ENCODE results near the gene SLC7A6OS.

The SLC7A6OS gene

DNA sequence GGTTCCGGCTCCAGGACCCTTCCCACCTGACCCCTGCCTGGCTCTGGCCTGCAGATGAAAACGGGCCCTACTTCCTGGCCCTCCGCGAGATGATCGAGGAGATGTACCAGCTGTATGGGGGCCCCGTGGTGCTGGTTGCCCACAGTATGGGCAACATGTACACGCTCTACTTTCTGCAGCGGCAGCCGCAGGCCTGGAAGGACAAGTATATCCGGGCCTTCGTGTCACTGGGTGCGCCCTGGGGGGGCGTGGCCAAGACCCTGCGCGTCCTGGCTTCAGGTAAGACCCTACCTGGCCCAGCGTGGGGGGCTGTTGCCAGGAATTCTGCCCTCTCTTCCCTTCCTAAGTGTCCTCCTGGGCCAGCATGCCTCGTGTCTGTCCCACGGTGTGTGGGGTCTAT lies 55.0 kb downstream of the SLC7A6OS start:
- POLR2A ChIA-PET: no interaction called here
- DNase-seq (ENCODE audit: extremely low spot score): no peak
- CTCF ChIA-PET: interaction anchor here (1.8 to 19.1 kb wide), 3 partner anchors 7 to 74 kb away, joined by 5 to 619 read pairs (median 113); partner anchors contain the start of genes PLA2G15 and SLC7A6
- TF ChIP-seq, protein P1, sequence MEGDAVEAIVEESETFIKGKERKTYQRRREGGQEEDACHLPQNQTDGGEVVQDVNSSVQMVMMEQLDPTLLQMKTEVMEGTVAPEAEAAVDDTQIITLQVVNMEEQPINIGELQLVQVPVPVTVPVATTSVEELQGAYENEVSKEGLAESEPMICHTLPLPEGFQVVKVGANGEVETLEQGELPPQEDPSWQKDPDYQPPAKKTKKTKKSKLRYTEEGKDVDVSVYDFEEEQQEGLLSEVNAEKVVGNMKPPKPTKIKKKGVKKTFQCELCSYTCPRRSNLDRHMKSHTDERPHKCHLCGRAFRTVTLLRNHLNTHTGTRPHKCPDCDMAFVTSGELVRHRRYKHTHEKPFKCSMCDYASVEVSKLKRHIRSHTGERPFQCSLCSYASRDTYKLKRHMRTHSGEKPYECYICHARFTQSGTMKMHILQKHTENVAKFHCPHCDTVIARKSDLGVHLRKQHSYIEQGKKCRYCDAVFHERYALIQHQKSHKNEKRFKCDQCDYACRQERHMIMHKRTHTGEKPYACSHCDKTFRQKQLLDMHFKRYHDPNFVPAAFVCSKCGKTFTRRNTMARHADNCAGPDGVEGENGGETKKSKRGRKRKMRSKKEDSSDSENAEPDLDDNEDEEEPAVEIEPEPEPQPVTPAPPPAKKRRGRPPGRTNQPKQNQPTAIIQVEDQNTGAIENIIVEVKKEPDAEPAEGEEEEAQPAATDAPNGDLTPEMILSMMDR (IDR thresholded peaks at IDR 0.05; ENCODE audit: control extremely low read depth, extremely low read depth, low read depth, missing control alignments): no peak

DNA sequence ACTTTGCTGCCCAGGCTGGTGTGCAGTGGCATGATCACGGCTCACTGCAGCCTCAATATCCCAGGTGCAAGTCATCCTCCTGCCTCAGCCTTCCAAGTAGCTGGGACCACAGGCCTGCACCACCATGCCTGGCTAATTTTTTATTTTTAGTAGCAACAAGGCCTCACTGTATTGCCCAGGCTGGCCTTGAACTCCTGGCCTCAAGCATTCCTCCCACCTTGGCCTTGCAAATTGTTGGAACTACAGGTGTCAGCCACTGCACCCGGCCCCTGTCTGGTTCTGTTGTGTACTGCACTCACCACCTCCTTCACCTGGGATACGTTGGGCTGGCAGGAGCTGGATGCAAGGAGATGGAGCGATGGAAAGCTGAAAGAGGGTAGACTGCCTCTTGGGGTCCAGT lies 57.0 kb downstream of the SLC7A6OS start:
- CTCF ChIA-PET: interaction anchor here (1.4 to 19.1 kb wide), 4 partner anchors 9 to 76 kb away, joined by 4 to 619 read pairs (median 59); partner anchors contain the start of genes PLA2G15 and SLC7A6
- DNase-seq (ENCODE audit: extremely low spot score): no peak

DNA sequence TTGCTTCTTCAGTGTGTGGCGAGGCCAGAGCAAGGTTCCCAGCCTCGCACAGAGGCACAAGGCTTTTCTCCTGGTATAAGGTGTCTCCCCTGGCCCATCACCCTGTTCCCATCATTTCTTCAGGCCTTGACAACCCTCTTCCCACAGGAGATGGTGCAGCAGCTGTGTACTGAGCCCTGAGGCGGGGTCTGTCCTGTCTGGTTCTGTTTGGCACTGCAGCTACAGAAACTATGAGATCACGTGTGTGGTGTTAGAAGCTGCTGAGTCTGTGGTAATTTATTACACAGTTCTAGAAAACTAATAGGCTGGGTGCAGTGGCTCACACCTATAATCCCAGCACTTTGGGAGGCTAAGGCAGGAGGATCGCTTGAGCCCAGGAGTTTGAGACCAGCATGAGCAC lies 58.4 kb downstream of the SLC7A6OS start:
- POLR2A ChIA-PET: no interaction called here
- TF ChIP-seq, protein P1 (IDR thresholded peaks at IDR 0.05; ENCODE audit: control extremely low read depth, extremely low read depth, low read depth, missing control alignments): no peak
- CTCF ChIA-PET: interaction anchor here (0.8 to 19.1 kb wide), 5 partner anchors 10 to 212 kb away, joined by 3 to 619 read pairs (median 5); partner anchors contain the start of gene SLC7A6
- no peak for DNase-seq (ENCODE audit: extremely low spot score)

More for the DNA sequence above, 57.0 kb downstream of the SLC7A6OS start:
- POLR2A ChIA-PET: no interaction called here
- TF ChIP-seq, protein P1 (IDR thresholded peaks at IDR 0.05; ENCODE audit: control extremely low read depth, extremely low read depth, low read depth, missing control alignments): no peak

DNA sequence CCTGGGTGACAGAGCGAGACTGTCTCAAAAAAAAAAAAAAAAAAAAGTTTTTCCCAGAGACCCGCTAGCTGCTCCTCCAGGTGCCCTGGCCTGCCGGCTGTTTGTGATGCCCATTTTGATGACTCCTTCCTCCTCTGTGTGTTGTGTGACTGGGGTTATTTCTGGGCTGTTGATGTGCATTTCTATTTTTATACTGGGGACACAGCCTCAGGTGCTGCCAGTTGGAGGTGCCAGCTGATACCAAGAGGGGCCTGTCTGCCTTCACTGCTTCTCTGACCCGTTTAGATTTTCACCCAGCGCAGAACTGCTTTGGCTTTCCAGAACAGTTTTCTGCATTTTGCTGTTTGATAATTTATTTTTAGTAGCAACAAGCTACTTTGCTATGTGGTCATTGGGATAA lies 58.9 kb downstream of the SLC7A6OS start:
- DNase-seq (ENCODE audit: extremely low spot score): no peak
- CTCF ChIA-PET: interaction anchor here (1.9 to 19.1 kb wide), 4 partner anchors 11 to 211 kb away, joined by 5 to 619 read pairs (median 60); partner anchors contain the start of gene SLC7A6
- POLR2A ChIA-PET: no interaction called here
- TF ChIP-seq, protein P1 (IDR thresholded peaks at IDR 0.05; ENCODE audit: control extremely low read depth, extremely low read depth, low read depth, missing control alignments): no peak

DNA sequence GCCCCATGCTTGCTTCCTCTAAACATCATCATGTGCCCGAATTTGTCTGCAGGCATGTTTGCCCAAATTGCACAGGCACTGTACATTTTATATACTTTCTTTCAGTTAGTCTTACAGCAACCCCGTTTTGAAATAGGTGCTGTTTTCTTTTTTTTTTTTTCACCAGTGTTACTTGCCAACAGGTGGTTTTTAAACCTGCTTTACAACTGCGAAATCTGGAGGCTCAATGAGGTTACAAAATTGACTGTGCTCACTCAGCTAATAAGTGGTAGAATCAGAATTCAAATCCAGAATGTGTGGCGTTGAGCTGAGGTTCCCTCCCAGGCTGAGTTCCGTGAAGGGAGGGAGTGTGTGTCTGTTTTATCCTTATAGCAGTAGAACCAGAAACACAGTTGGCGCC lies 59.8 kb downstream of the SLC7A6OS start:
- no peak for DNase-seq (ENCODE audit: extremely low spot score)
- ChIA-PET CTCF (interaction anchor here (1.9 to 19.1 kb wide), 4 partner anchors 10 to 210 kb away, joined by 5 to 619 read pairs (median 60); partner anchors contain the start of gene SLC7A6), POLR2A (no interaction called here)
- TF ChIP-seq, protein P1 (IDR thresholded peaks at IDR 0.05; ENCODE audit: control extremely low read depth, extremely low read depth, low read depth, missing control alignments): no peak

DNA sequence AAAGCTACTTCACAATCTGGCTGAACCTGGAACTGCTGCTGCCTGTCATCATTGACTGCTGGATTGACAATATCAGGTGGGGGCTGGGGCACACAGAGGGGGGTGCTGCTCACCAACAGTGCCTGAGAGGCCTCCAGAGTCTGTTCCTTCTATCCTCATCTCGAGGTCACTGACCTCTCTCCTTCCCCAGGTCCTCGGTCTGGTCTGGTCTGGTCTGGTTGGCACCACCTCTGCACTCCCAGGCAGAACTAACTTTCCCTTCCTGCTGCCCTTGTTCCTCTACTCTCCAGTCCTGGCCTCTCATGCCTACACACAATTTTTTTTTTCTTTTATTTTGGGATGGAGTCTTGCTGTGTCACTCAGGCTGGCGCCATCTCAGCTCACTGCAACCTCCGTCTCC lies 61.4 kb downstream of the SLC7A6OS start:
- CTCF ChIA-PET: interaction anchor here (2.5 to 19.1 kb wide), 3 partner anchors 13 to 81 kb away, joined by 6 to 619 read pairs (median 113); partner anchors contain the start of gene SLC7A6
- DNase-seq (ENCODE audit: extremely low spot score): no peak
- TF ChIP-seq, protein P1 (IDR thresholded peaks at IDR 0.05; ENCODE audit: control extremely low read depth, extremely low read depth, low read depth, missing control alignments): no peak
- POLR2A ChIA-PET: no interaction called here
